Common myeloid progenitor, CD34-positive (primary cell): ENCODE data around the gene PAX2.

Source experiments
- CTCF ChIA-PET: fragments of 350-600 bp; sonication (Branson Sonifier 250); formaldehyde crosslinking; loops from one replicate; lab custom pipeline; 2021; ENCODE audit warnings: antibody characterized with exemption; lab: Charles Lee
- POLR2A ChIA-PET: fragments of 350-600 bp; sonication (Branson Sonifier 250); formaldehyde crosslinking; loops from one replicate; lab custom pipeline; 2021; ENCODE audit warnings: antibody characterized with exemption; lab: Charles Lee
- DNase-seq, 3 donors: peaks; one replicate each; pipeline versions ENCODE4 v3.0.0 to v3.0.0-alpha.2; 2013
- H3K27ac ChIP-seq, 2 experiments: 1 replicate in 1 of 2; 2 replicates in 1 of 2; pipeline ENCODE4 v1.7.0; 2013; ENCODE audit warnings: inconsistent platforms in 2 of 2, low read length in 2 of 2, mild to moderate bottlenecking in 2 of 2, low read depth in 1 of 2, moderate library complexity in 1 of 2; ENCODE audit not compliant: severe bottlenecking in 2 of 2, insufficient read depth in 1 of 2, poor library complexity in 1 of 2
- H3K27me3 ChIP-seq, 5 experiments: replicated peaks in 2 of 5; 1 replicate in 3 of 5; 2 replicates in 2 of 5; pipeline versions ENCODE4 v1.6.1 to v1.7.0; 2013; ENCODE audit warnings: low read length in 4 of 5, mild to moderate bottlenecking in 2 of 5, moderate library complexity in 2 of 5, inconsistent platforms in 1 of 5; ENCODE audit not compliant: insufficient read depth in 5 of 5, control insufficient read depth in 4 of 5
- H3K36me3 ChIP-seq, 4 experiments: 1 replicate in 2 of 4; 2 replicates in 2 of 4; pipeline versions ENCODE4 v1.6.1 to v1.7.0; 2013; ENCODE audit warnings: low read length in 3 of 4, control low read depth in 1 of 4, mild to moderate bottlenecking in 1 of 4; ENCODE audit not compliant: control insufficient read depth in 4 of 4, insufficient read depth in 4 of 4
- H3K4me1 ChIP-seq, 4 experiments: 1 replicate in 3 of 4; 2 replicates in 1 of 4; pipeline versions ENCODE4 v1.6.1 to v1.7.1; 2013; ENCODE audit warnings: low read length in 3 of 4, mild to moderate bottlenecking in 3 of 4, control low read depth in 1 of 4, inconsistent platforms in 1 of 4, moderate library complexity in 1 of 4; ENCODE audit not compliant: control insufficient read depth in 4 of 4, insufficient read depth in 4 of 4; ENCODE audit errors: control extremely low read depth in 1 of 4
- H3K4me3 ChIP-seq, 7 experiments: 1 replicate in 4 of 7; 2 replicates in 3 of 7; pipeline versions ENCODE4 v1.5.1 to v1.7.0; 2013; ENCODE audit warnings: mild to moderate bottlenecking in 7 of 7, low read length in 6 of 7, moderate library complexity in 6 of 7, inconsistent platforms in 2 of 7, low read depth in 2 of 7, control low read depth in 1 of 7; ENCODE audit not compliant: insufficient read depth in 4 of 7, control insufficient read depth in 1 of 7; ENCODE audit errors: extremely low read depth in 1 of 7
- H3K9me3 ChIP-seq, 5 experiments: 1 replicate in 4 of 5; 2 replicates in 1 of 5; pipeline versions ENCODE4 v1.6.1 to v1.7.1; 2013; ENCODE audit warnings: low read length in 4 of 5, mild to moderate bottlenecking in 2 of 5, inconsistent platforms in 1 of 5, low read depth in 1 of 5, moderate library complexity in 1 of 5; ENCODE audit not compliant: control insufficient read depth in 4 of 5, insufficient read depth in 2 of 5; ENCODE audit errors: control extremely low read depth in 1 of 5
- WGBS: methylation state at CpG from one replicate; pipeline ENCODE4 v1.1.5; 2013; ENCODE audit not compliant: insufficient coverage; 5-methylcytosine and 5-hydroxymethylcytosine counted together

Gene PAX2

DNA sequence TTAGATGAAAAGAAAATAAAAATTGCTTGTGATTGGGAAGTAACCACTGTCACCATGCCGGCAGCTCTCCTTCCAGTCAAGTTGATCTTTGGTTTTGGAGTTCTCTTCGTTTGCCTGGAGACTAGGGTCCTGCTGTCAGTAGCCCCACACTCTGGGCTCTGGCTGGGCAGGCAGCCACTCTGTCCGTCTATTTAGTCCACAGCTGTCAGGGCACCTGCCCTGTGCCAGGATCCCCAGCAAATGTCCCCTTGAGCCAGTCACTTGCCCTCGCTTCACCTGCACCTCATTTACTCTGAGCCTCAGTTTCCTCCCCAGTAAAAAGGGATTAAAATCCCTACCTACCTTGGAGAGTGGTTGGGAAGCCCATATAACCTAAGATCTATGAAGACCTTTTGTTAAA is 55.5 kb downstream of the PAX2 start:
- CTCF ChIA-PET = interaction anchor here (1.1 kb wide), 1 partner anchor 10 kb away, joined by 3 read pairs; no protein-coding TSS in a partner anchor
- no peaks in the 10 kb centered on the region for H3K9me3 ChIP-seq
- POLR2A ChIA-PET = no interaction called here
- H3K27me3 ChIP-seq = peaks cover 7 to 94% (median 32%) of the 10 kb centered on the region in 5 experiments
- no peak for DNase-seq
- no peak overlapping the region for H3K27ac ChIP-seq
- WGBS = 86% methylated on average over 4 of the region's 4 CpGs
- no peaks in the 10 kb centered on the region for H3K4me1 ChIP-seq
- no peak overlapping the region for H3K4me3 ChIP-seq
- H3K36me3 ChIP-seq = no peaks in the 10 kb centered on the region

DNA sequence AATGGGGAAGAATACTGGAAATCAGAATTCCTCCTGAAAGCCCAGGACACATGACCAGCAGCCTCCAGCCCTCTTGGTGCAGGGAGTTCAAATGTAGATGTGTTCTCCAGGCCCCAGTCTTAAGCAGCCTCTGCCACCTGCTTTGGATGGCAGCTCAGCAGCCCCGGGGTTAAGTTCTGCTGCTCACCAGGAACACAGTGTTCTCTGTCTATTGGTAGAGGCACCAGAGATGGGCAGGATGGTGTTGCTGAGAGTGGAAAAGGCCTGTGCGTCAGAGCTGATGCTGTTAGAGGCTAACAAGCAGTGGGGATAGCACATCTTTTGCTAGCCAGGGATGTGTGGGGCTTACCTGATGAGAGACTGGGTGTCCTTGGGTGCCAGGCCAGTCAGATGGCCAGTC is 56.8 kb downstream of the PAX2 start:
- WGBS = 91% methylated on average over 1 of the region's 2 CpGs
- CTCF ChIA-PET = no interaction called here

DNA sequence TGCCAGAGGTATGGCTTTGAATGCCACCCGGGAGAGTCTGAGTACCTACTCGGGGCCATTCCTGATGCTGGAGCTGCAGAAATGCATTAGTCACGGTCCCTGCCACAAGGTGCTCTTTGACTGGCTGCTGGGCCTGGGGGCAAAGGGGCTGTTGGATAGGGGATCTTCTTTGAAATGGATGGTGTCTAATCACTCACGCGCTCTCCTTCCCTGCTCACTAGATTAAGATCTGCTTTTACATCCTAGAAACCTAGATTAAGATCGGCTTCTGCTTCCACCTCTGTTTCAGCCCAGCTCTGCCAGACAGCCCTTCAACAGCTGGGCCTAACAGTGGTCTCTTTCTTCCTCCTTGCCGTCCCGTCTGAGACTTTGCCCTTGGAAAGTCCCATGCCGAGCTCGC is 57.2 kb downstream of the PAX2 start:
- Histone ChIP-seq H3K4me3 (no peak overlapping the region), H3K9me3 (no peaks in the 10 kb centered on the region), H3K4me1 (no peaks in the 10 kb centered on the region), H3K36me3 (no peaks in the 10 kb centered on the region), H3K27ac (no peak overlapping the region), H3K27me3 (peaks cover 4 to 96% (median 36%) of the 10 kb centered on the region in 5 experiments)
- WGBS = 45% methylated on average over 9 of the region's 10 CpGs
- POLR2A ChIA-PET = no interaction called here
- no peak for DNase-seq
- CTCF ChIA-PET = no interaction called here

More for the DNA sequence above, 56.8 kb downstream of the PAX2 start:
- POLR2A ChIA-PET = no interaction called here
- Histone ChIP-seq H3K27ac (no peak overlapping the region), H3K27me3 (peaks cover 4 to 94% (median 36%) of the 10 kb centered on the region in 5 experiments), H3K36me3 (no peaks in the 10 kb centered on the region), H3K9me3 (no peaks in the 10 kb centered on the region), H3K4me1 (no peaks in the 10 kb centered on the region), H3K4me3 (no peak overlapping the region)
- DNase-seq = no peak

DNA sequence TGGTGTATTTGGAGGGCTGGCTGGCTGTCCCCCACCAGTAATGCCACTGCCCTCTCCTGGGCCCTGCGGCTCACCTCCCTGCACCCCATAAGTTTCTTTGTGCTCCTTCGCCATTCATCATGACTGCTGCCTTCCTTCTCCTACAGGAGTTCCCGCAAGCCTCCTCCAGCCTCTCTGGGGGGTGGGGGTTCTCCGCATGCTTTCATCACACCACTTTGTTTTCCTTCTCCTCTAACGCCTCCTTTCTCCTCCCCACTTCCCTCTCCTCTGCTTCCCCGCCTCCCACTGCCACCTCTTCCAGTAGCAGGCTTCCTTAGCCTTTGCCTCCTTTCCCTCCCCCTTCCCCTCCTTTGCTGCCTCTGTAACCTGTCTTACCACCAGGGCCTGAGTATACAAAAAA is 58.1 kb downstream of the PAX2 start:
- Histone ChIP-seq H3K4me1 (no peaks in the 10 kb centered on the region), H3K9me3 (no peaks in the 10 kb centered on the region), H3K4me3 (no peak overlapping the region), H3K36me3 (no peaks in the 10 kb centered on the region), H3K27me3 (peaks cover 4 to 96% (median 40%) of the 10 kb centered on the region in 5 experiments), H3K27ac (no peak overlapping the region)
- ChIA-PET CTCF (no interaction called here), POLR2A (no interaction called here)
- 34% methylated on average over 6 of the region's 6 CpGs for WGBS
- no peak for DNase-seq

DNA sequence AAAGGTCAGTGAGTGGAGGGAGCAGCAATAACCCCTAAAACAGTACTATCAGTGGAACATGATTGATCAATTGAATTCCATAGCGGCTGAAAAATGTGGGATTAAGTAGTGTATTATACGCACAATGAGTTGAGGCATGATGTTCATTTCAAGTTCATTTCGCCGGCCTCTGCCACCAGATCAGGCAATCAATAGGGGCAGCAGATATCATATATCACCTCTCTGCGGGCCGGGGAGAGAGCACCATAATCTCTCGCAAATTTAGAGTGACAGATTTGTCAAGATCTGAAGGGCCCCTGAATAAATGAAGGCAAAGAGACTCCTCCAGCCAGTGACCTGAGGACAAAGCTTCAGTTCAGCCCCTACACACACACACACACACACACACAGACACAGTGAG is 58.5 kb downstream of the PAX2 start:
- ChIA-PET CTCF (no interaction called here), POLR2A (no interaction called here)
- Histone ChIP-seq H3K4me3 (no peak overlapping the region), H3K36me3 (no peaks in the 10 kb centered on the region), H3K27me3 (peaks cover 4 to 96% (median 41%) of the 10 kb centered on the region in 5 experiments), H3K27ac (no peak overlapping the region), H3K4me1 (no peaks in the 10 kb centered on the region), H3K9me3 (no peaks in the 10 kb centered on the region)
- DNase-seq = no peak
- WGBS = 59% methylated on average over 5 of the region's 7 CpGs

DNA sequence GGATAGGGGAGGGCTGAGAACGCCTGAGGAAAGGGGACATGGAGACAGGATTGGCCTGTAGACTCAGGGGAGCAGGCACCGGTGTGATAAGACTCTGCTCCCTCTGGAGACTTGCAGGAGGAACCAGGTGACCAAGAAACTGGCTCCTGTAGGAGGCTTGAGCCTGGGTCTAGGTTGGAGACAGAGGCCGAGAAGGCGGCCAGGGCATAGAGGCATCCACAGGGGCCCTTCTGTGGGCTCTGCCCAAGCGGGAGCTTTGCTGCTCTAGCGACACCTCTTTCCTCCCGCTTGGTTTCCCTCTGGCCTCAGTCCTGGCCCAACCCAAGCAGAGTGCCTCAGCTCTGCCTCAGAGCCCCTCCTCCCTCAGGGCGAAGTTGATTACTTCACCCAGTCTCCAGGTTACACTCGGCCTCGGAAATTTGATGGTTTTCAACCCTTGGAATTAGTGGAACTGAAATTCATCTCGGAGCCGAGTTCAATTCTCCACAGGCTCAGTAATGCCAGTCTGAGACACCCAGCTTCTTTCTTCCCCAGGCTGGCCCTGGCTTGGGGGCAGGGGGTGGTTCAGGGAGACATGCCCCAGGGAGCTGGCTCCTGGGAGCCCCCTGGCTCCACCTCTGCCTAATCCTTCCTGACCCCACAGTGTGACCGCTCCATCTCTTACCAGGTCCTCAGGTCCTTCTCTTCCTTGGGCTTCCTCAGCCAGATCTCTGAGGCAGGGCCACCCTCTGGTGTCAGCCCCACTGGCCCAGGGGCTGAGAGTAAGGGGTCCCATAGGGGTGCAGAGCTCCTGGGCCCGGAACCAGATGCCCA is 60.4 kb downstream of the PAX2 start:
- H3K9me3 ChIP-seq = no peaks in the 10 kb centered on the region
- CTCF ChIA-PET = no interaction called here
- 78% methylated on average over 12 of the region's 14 CpGs for WGBS
- H3K4me3 ChIP-seq = no peak overlapping the region
- no peak for DNase-seq
- no peaks in the 10 kb centered on the region for H3K36me3 ChIP-seq
- H3K4me1 ChIP-seq = no peaks in the 10 kb centered on the region
- peaks cover 4 to 99% (median 46%) of the 10 kb centered on the region in 5 experiments for H3K27me3 ChIP-seq
- POLR2A ChIA-PET = no interaction called here
- H3K27ac ChIP-seq = no peak overlapping the region

DNA sequence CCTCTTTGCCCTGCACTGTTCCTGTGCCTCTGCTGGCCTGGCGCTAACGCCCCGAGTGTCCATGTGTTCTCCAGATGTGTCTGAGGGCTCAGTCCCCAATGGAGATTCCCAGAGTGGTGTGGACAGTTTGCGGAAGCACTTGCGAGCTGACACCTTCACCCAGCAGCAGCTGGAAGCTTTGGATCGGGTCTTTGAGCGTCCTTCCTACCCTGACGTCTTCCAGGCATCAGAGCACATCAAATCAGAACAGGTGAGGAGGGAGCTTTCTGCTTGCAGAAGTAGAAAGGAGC is 60.9 kb downstream of the PAX2 start:
- POLR2A ChIA-PET = no interaction called here
- H3K4me1 ChIP-seq = no peaks in the 10 kb centered on the region
- H3K27me3 ChIP-seq = peaks cover 4 to 99% (median 43%) of the 10 kb centered on the region in 5 experiments
- H3K9me3 ChIP-seq = no peaks in the 10 kb centered on the region
- no peaks in the 10 kb centered on the region for H3K36me3 ChIP-seq
- no peak for DNase-seq
- H3K27ac ChIP-seq = no peak overlapping the region
- 98% methylated on average over 5 of the region's 8 CpGs for WGBS
- CTCF ChIA-PET = no interaction called here
- no peak overlapping the region for H3K4me3 ChIP-seq
